Fibroblast of the aortic adventitia (primary cell): ENCODE measurements around the gene MSL3. TPM values are rescaled to one million over a fixed set of nuclear protein-coding genes. Genes with fewer than 3 reads are reported as not detected.
A peak's percentile ranks its signal among the peaks of the same experiment; 100 is the strongest.

Experiments used
- DNase-seq: peaks from one replicate; pipeline ENCODE4 v3.0.0-alpha.2; 2010; ENCODE audit warnings: low read depth
- H3K4me3 ChIP-seq: 2 replicates; pipeline ENCODE4 v1.5.1; 2011; ENCODE audit warnings: low read depth, mild to moderate bottlenecking, control low read depth, low read length, moderate library complexity
- CTCF ChIP-seq: IDR thresholded peaks from 2 replicates; pipeline ENCODE4 v1.5.1; 2011; ENCODE audit warnings: mild to moderate bottlenecking, low read length, control low read depth, inconsistent platforms; ENCODE audit not compliant: insufficient read depth
- total RNA-seq: library from RNA; depleted of rRNA; stranded (reverse); fragments of >200 nt; gene quantifications from 2 replicates; pipeline ENCODE4 v1.2.3, GENCODE V29; 2012; ENCODE audit warnings: low replicate concordance

MSL3 gene
- total RNA-seq, 1 donor, result 35.2 TPM

GRCh38 chrX:11786862-11787261, 28.8 kb downstream of the MSL3 start:
- no peak for TF ChIP-seq CTCF
- H3K4me3 ChIP-seq, result no peak overlapping the region
- no peak for DNase-seq

- peak; percentile 39 for DNase-seq
- peak; percentile 57 for TF ChIP-seq CTCF
- H3K4me3 ChIP-seq, result peak overlapping the region; percentile 33
Measured at GRCh38 chrX:11787564-11787963, 29.5 kb downstream of the MSL3 start.

GRCh38 chrX:11789809-11790208, 31.8 kb downstream of the MSL3 start:
- no peak for DNase-seq
- TF ChIP-seq CTCF, result no peak
- no peak overlapping the region for H3K4me3 ChIP-seq

- TF ChIP-seq CTCF, result no peak
- H3K4me3 ChIP-seq, result no peak overlapping the region
- DNase-seq, result no peak
Measured at GRCh38 chrX:11791090-11791489, 33.1 kb downstream of the MSL3 start.

GRCh38 chrX:11791537-11791936, 33.5 kb downstream of the MSL3 start:
- no peak overlapping the region for H3K4me3 ChIP-seq
- TF ChIP-seq CTCF, result no peak
- no peak for DNase-seq

GRCh38 chrX:11792461-11793421, 34.7 kb downstream of the MSL3 start:
- no peak for TF ChIP-seq CTCF

More at GRCh38 chrX:11792461-11793421, 34.7 kb downstream of the MSL3 start:
- DNase-seq, result no peak
- H3K4me3 ChIP-seq, result no peak overlapping the region
